Gastrocnemius medialis (tissue), 4 donors: ENCODE data around the gene SDS.

Experiments used
- CTCF ChIP-seq, 5 experiments: fragments of 450-650 bp in 3 of 5; fragments of 200-600 bp in 2 of 5; sonication (generic) in 2 of 5; IDR thresholded peaks in 4 of 5; conservative IDR thresholded peaks in 1 of 5; 1 replicate in 4 of 5; 2 replicates in 1 of 5; pipeline ENCODE4 v1.5.1; 2016 to 2019; ENCODE audit warnings: antibody characterized with exemption in 5 of 5, mild to moderate bottlenecking in 3 of 5, moderate library complexity in 3 of 5
- POLR2A ChIP-seq, 2 donors: fragments of 450-650 bp; IDR thresholded peaks; one replicate each; pipeline ENCODE4 v1.6.1; 2017; ENCODE audit warnings: antibody characterized with exemption in 2 of 2, mild to moderate bottlenecking in 2 of 2, moderate library complexity in 2 of 2

- TF ChIP-seq POLR2A (IDR thresholded peaks at IDR 0.05) (no peak), CTCF (IDR thresholded peaks at IDR 0.05 in 4 of 5, conservative IDR thresholded peaks at IDR 0.05 in 1 of 5) (no peak)
Measured at GRCh38 chr12:113392988-113393579, 10.6 kb downstream of the SDS start.
